D721Med (cell line): ENCODE measurements around the gene PGGHG.
"Not testable (repeated sequence)": the region's sequence is repeated elsewhere in the genome, so short reads cannot be mapped to it uniquely, and the experiment has no call there.

Source experiments
- DNase-seq: peaks from one replicate; pipeline ENCODE4 v3.0.0; 2011; ENCODE audit warnings: low spot score; ENCODE audit not compliant: insufficient read length
- FAIRE-seq: peaks from 2 replicates; lab custom pipeline; 2011; peaks lifted over from hg19 to GRCh38; lab: Jason Lieb, UNC
- CTCF ChIP-seq: IDR thresholded peaks from 2 replicates; pipeline ENCODE4 v1.5.1; 2012; ENCODE audit warnings: mild to moderate bottlenecking, control low read depth; ENCODE audit not compliant: insufficient read depth; ENCODE audit errors: missing control alignments

Gene PGGHG

GRCh38 chr11:326842-327580 lies 38.1 kb downstream of the PGGHG start:
- FAIRE-seq (no peak), DNase-seq (no peak)
- TF ChIP-seq CTCF, result no peak

GRCh38 chr11:327581-327923 lies 38.6 kb downstream of the PGGHG start:
- DNase-seq (no peak), FAIRE-seq (no peak)
- TF ChIP-seq CTCF, result no peak

GRCh38 chr11:328012-328411 lies 39.1 kb downstream of the PGGHG start:
- DNase-seq, result no peak
- no peak for TF ChIP-seq CTCF
- no peak for FAIRE-seq

GRCh38 chr11:328516-329100 lies 39.7 kb downstream of the PGGHG start:
- DNase-seq, FAIRE-seq: not testable (repeated sequence)

GRCh38 chr11:329886-330253 lies 40.9 kb downstream of the PGGHG start:
- DNase-seq (no peak), FAIRE-seq (no peak)
- TF ChIP-seq CTCF, result no peak

GRCh38 chr11:330307-330693 lies 41.4 kb downstream of the PGGHG start:
- FAIRE-seq (no peak), DNase-seq (no peak)
- no peak for TF ChIP-seq CTCF

GRCh38 chr11:330694-331357 lies 41.9 kb downstream of the PGGHG start:
- FAIRE-seq (no peak), DNase-seq (no peak)
- TF ChIP-seq CTCF, result no peak
